Adrenal gland (tissue), 5 donors: ENCODE data around the gene CELSR2.

Source experiments
- CTCF ChIP-seq, 6 experiments: fragments of 450-650 bp in 4 of 6; fragments of 200-600 bp in 2 of 6; sonication (generic) in 1 of 6; IDR thresholded peaks; 1 replicate in 5 of 6; 2 replicates in 1 of 6; pipeline versions ENCODE4 v1.5.1 to v1.8.0; 2016 to 2021; ENCODE audit warnings: antibody characterized with exemption in 6 of 6, mild to moderate bottlenecking in 2 of 6, moderate library complexity in 1 of 6
- POLR2A ChIP-seq, 2 donors: fragments of 450-650 bp; IDR thresholded peaks; one replicate each; pipeline ENCODE4 v1.6.1; 2017; ENCODE audit warnings: antibody characterized with exemption in 2 of 2, mild to moderate bottlenecking in 2 of 2, moderate library complexity in 1 of 2
- donor health status: DM: no; HTN: no; CAD: no.

- TF ChIP-seq CTCF (IDR thresholded peaks at IDR 0.05) (no peak), POLR2A (IDR thresholded peaks at IDR 0.05) (no peak)
These were observed 62.9 kb downstream of the CELSR2 start for GRCh38 chr1:109312246-109312645.
